GM23248 (cell line): ENCODE measurements around the gene LLGL2.

Experiments
- EZH2 ChIP-seq: fragments of 200-600 bp; sonication (generic); IDR thresholded peaks from 2 replicates; pipeline ENCODE4 v1.6.1; 2018; ENCODE audit warnings: antibody characterized with exemption, mild to moderate bottlenecking; ENCODE audit not compliant: insufficient read depth, poor library complexity, severe bottlenecking
- EZH2phosphoT487 ChIP-seq: fragments of 200-600 bp; sonication (generic); IDR thresholded peaks from 2 replicates; pipeline ENCODE4 v1.6.1; 2018; ENCODE audit warnings: antibody characterized with exemption, moderate library complexity, mild to moderate bottlenecking, low read depth; ENCODE audit not compliant: insufficient read depth

DNA sequence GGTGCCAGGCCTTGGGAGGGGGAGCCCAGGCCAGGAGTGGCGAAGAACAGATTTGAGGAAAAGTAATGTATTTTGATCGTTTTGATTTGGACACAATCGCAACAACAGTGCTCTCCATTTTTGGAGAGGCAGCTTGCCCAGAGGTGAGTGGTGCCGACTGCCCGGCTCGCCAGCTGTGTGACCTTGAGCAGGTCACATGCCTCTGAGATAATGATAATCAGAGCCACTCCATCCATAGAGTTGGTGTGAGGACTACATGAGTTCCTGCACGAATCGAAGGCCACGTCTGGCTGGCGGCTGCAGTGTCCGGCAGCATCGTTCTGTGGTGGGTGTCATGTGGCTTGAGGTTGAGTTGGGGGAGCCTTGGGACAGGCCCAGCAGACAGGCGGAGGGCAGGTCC lies 20.7 kb downstream of the LLGL2 start:
- TF ChIP-seq EZH2 (no peak), EZH2phosphoT487 (no peak)
